ENCODE results near the gene NUFIP2.
A peak's percentile ranks its signal among the peaks of the same experiment; 100 is the strongest.
"Not testable (repeated sequence)": the region's sequence is repeated elsewhere in the genome, so short reads cannot be mapped to it uniquely, and the experiment has no call there.

Gene NUFIP2, protein sequence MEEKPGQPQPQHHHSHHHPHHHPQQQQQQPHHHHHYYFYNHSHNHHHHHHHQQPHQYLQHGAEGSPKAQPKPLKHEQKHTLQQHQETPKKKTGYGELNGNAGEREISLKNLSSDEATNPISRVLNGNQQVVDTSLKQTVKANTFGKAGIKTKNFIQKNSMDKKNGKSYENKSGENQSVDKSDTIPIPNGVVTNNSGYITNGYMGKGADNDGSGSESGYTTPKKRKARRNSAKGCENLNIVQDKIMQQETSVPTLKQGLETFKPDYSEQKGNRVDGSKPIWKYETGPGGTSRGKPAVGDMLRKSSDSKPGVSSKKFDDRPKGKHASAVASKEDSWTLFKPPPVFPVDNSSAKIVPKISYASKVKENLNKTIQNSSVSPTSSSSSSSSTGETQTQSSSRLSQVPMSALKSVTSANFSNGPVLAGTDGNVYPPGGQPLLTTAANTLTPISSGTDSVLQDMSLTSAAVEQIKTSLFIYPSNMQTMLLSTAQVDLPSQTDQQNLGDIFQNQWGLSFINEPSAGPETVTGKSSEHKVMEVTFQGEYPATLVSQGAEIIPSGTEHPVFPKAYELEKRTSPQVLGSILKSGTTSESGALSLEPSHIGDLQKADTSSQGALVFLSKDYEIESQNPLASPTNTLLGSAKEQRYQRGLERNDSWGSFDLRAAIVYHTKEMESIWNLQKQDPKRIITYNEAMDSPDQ

DNA sequence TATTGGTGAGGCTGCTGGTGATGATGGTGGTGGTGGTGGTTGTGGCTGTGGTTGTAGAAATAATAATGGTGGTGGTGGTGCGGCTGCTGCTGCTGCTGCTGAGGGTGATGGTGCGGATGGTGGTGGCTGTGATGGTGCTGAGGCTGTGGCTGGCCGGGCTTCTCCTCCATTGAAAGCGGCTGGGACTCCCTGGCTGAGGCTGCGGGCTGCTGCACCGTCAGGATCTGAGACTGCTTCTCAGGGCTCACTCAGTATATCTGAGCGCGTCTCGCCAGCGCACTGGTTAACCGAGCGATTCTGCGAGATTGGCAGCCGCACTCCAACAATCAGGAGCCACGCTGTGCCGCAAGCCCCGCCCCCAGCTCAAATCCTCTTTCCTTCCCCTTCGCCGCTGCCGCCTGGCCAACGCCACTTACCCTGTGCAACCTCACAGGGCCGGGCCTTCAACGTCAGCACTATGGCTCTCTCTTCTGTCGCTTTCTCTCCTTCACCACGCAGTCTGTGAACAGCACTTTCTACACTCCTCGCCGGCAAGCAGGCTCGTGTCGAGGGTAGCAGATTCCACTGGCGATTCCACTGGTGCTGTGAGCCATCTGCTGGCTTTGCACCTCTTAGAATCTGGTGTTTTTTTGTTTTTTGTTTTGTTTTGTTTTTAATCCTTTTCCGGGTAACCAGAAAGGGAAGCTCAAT lies at the start of gene NUFIP2:
TSS of gene NUFIP2 (minus strand) at position 259 of the 690 bp plus-strand sequence. CDS start at position 170, 89 bp downstream.
- DNase-seq (ENCODE audit: low read depth): peak; percentile 99

DNA sequence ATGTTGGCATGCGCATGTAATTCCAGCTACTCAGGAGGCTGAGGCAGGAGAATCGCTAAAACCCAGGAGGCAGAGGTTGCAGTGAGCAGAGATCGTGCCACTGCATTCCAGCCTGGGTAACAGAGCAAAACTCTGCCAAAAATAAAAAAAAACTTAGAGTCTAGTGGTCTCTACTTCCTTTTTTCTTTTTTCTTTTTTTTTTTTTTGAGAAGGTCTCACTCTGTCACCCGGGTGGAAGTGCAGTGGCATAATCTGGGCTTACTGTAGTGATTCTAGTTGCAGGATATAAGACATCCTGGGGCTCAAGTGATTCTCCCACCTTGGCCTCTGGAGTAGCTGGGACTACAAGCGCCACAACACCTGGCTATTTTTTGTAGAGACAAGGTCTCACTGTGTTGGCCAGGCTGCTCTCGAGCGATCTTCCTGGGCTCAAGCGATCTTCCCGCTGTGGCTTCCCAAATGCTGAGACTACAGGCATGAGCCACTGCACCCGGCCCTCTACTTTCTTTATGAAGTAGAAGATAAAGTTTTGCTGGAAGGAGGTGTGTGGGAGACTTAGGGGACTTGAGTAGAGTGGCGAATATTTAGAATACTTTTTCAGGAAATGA lies 48.3 kb upstream of the NUFIP2 start:
- DNase-seq (ENCODE audit: low read depth): no peak

DNA sequence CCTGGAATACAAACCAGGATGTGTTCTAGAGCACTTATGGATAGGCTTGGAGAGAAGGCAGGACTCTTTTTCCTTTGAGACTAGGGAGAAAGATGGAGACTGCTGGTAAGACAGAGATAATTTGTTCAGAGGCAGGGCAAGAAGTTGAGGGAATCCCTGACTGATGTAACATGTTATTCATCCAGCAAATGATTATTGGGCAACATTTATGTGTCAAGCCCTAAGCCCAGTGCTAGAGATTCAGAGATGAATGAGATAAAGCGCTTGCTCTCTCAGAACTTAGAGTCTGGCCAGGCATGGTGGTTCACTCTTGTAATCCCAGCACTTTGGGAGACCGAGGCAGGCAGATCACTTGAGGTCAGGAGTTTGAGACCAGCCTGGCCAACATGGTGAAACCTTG lies 47.8 kb upstream of the NUFIP2 start:
- DNase-seq (ENCODE audit: low read depth): peak; percentile 68

DNA sequence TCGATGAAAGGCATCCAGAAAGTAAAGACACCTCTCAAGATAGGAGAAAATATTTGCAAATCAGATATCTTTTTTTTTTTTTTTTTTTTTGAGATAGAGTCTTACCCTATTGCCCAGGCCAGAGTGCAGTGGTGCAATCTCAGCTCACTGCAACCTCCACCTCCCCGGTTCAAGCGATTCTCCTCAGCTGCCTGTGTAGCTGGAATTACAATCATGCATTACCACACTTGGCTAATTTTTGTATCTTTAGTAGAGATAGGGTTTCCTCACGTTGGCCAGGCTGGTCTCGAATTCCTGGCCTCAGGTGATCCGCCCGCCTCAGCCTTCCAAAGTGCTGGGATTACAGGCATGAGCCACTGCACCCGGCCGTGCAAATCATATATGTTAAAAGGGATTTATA lies 45.1 kb upstream of the NUFIP2 start:
- DNase-seq (ENCODE audit: low read depth): not testable (repeated sequence)

DNA sequence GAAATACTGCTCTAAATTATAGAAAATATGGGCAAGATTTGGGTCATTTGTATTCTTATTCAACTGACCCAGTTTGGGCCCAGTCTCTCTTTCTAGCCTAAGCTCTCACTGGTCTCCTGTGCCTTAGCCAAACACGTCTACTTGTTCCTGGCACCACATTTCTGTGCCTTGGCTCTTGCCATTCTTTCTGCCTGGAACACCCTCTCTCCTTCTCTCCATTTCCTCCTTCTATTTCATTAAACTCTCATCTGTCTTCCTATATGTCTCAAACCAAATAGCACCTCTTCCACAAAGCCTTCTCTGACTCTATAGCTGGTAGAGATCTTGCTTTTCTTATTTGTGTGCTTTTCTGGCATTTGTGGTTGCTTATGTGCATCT lies 37.7 kb upstream of the NUFIP2 start:
- DNase-seq (ENCODE audit: low read depth): no peak

DNA sequence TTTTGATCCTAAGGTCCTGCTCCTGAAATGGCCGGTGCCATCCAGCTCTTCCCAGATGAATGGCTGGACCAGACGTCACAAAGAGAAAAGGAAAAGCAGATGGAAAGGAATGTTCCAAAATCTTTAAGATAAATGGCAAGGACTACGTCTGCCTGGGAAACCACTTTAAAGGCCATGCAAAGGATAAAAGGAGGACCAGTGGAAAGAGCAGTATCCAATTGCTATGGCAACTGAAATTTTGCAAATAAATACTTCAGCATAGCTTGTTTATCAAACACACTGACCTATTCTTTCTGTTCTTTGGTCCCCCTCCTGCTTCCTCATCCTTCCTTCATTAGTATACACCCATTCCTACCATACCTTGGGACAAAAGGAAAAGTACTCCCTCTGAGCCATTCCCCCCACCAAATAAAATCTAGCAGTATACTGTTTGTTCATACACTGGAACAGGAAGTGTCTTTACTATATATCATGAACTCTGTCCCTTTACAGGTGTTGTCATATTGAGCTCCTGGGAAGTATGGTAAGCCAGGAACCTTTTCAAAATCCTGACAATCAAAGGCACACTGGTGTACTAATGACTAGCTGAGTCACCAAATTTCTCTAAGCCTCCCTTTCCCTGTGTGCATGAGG lies 37.2 kb upstream of the NUFIP2 start:
- no peak for DNase-seq (ENCODE audit: low read depth)

DNA sequence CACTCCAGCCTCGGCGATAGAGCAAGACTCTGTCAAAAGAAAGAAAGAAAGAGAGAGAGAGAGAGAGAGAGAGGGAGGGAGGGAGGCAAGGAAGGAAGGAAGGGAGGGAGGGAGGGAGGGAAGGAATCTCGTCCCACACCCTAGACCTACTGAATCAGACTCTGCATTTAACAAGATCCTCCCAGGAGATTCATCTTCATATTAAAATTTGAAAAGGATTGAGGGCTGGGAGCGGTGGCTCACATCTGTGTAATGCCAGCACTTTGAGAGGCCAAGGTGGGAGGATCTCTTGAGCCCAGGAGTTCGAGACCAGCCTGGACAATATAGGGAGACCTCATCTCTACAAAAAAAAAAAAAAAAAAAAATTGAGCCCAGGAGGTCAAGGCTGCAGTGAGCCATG lies 33.5 kb upstream of the NUFIP2 start:
- no peak for DNase-seq (ENCODE audit: low read depth)

DNA sequence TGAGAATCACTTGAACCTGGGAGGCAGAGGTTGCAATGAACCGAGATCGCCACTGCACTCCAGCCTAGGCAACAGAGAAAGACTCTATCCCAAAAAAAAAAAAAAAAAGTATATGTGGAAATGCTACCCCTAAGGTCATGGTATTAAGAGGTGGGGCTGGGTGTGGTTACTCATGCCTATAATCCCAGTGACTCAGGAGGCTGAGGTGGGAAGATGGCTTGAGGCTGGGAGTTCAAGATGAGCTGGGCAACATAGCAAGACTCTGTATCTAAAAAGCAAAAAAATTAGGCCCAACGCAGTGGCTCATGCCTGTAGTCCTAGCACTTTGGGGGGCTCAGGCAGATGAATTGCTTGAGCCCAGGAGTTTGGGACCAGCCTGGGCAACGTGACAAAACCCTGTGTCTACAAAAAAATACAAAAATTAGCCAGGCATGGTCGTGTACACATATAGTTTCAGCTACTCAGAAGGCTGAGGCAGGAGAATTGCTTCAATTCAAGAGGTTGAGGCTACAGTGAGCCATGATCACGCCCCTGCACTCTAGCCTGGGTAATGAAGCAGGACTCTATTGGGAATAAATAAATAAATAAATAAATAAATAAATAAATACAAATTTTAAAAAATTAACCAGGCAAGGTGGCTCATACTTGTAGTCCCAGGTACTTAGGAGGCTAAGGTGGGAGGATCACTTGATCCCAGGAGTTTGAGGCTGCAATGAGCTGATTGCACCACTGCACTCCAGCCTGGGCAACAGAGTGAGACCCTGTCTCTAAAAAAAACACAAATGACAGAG lies 32.3 kb upstream of the NUFIP2 start:
- DNase-seq (ENCODE audit: low read depth): no peak

DNA sequence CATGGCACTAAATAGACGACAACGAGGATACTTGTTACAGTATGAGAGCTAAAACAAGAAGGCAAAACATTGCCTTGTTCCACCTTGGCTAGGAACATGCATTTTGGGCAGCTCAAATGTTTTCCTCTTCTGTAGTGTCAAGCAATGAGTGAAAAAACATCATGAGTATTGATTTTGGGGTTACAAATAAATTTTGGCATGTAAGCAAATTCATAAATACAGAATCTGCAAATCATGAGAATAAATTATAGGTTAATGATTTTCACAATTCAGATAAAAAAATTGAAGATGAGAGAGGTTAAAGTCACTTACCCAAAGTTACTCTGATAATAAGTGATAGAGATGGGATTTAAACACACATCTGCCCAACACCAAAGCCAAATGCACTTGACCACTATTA lies 28.4 kb upstream of the NUFIP2 start:
- no peak for DNase-seq (ENCODE audit: low read depth)

DNA sequence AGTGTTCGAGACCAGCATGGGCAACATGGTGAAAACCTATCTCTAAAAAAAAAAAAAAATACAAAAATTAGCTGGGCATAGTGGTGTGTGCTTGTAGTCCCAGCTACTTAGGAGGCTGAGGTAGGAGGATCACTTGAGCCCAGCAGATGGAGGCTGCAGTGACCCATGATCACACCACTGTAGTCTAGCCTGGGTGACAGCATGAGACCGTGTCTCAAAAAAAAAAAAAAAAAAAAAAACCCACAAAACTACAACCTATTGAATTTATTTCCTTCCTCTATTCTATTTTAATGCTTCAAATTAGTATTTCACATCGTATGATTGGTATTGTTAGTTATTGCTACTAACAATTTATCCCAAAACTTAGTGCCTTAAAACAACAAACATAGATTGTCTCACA lies 9.4 kb upstream of the NUFIP2 start:
- no peak for DNase-seq (ENCODE audit: low read depth)

DNA sequence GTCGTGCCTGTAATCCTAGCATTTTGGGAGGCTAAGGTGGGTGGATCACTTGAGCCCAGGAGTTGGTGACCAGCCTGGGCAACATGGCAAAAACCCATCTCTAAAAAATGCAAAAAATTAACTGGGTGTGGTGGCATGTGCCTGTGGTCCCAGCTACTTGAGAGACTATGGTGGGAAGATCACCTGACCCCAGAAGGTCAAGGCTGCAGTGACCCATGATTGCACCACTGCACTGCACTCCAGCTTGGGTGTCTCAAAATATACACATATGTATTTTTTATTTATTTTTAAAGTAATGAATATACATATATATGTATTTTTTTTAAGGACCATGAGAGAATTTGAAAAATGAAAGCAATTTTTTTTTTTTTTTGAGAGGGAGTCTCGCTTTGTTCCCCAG lies 5.1 kb upstream of the NUFIP2 start:
- no peak for DNase-seq (ENCODE audit: low read depth)

DNA sequence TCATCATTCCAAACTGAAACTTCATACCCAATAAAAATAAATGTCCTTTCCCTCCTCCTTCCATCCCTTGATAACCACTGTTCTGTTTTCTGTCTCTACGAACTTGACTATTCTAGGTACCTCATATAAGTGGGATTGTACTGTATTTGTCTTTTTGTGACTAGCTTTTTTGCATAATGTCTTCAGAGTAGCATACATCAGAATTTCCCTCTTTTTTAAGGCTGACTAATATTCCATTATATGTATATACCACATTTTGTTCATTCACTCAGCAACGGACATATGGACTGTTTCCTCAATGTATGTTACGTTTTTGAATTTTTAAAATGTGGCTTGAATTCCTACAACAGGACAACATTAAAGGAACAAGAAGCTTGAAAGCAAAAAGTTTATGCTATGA lies 1.5 kb upstream of the NUFIP2 start:
- no peak for DNase-seq (ENCODE audit: low read depth)

DNA sequence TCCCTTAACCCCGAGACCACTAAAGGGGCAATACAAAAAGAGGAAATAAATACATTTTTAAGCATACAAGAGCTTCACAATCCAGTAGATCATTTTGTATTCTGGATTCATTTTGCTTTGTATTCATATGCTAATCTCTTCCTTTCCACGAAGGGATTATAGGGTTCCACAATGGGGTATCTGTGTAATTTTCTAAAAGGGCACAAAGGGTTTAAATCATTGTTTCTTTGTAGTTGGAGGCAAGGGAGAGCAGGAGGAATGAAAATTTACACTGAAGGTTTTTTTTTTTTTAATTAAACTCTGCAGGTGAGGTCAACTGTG lies 592 bp upstream of the NUFIP2 start:
- DNase-seq (ENCODE audit: low read depth): no peak

DNA sequence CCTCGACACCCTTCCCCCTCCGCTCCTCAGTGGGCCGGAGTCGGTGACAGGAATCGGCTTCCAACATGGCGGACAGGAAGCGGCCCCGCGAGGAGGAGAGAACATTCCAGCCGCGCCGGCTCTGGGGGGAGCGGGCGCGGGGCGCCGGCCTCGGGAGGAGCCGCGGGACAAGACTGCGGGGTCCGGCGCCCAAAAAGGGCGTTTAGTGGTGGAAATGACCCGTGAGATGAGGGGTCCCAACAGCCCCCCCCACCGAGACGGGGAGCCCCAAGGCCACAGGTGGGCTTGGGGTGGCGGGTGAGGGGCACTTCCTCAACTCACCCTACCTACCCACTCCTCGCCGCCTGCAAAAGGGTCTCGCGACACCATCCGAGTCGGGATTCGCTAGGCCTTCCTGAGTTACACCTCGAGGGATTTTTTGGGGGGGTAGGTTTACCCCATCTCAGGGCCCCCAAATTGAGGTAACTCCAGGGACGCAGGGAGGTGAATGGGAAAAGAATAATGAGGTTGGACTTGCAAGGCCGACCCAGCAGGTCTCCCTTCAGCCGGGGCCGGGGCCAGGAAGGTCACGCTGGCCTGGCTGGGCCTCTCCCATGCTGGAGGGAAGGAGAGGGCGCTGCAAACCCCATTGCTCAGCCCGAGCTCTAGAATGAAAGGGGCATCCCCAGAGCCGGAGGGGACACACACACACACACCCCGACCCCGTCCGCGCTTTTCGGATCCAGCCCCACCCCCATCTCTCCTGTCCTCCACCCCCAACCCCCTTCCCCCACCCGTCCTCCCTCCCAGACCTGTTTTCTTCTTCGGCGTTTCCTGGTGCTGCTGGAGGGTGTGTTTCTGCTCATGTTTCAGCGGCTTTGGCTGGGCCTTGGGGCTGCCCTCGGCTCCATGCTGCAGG lies 707 bp downstream of the NUFIP2 start:
- peak; percentile 72 for DNase-seq (ENCODE audit: low read depth)

DNA sequence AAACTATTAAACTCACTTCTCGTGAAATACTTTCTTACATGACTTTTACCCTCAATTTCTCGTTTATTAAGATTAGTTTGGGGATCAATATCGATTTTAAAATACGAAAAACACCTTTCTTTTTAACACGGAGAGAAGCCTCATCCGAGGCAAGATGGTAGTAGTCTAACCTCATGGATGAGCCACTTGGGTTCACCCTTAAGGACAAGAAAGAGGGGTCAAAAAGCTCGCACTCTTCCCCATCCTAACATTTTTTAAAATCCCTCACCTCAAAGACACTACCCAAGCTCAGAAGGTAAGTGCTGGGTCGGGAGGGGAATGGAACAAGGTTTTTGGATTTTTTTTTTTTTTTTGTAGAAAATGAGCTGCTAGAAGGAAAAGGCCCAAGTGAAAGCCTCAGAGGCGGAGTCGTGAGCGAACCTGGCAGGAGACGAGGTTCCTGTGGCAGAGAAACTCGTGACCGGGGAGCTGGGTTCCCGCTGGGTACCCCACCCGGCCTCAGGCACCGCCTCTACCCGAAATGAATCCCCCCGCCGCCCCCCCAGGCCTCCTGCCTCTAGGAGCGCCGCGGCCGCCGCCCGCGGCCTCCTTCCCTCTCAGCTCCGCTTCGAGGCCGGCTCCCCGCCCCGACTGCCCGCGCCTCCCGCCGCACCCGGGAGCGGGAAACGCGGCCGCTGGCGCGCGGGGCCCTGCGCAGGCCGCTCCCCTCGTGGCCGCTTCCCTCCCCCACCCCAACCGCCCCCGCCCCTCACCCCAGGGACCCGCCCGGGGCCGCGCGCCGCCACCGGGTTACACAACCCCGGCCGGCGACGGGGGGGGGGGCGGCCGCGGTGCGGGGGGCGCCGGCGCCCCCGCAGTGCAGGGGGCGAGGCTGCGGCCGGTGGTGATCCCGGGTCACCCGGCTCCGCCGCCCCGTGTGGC lies 1.6 kb downstream of the NUFIP2 start:
- DNase-seq (ENCODE audit: low read depth): peak; percentile 41

DNA sequence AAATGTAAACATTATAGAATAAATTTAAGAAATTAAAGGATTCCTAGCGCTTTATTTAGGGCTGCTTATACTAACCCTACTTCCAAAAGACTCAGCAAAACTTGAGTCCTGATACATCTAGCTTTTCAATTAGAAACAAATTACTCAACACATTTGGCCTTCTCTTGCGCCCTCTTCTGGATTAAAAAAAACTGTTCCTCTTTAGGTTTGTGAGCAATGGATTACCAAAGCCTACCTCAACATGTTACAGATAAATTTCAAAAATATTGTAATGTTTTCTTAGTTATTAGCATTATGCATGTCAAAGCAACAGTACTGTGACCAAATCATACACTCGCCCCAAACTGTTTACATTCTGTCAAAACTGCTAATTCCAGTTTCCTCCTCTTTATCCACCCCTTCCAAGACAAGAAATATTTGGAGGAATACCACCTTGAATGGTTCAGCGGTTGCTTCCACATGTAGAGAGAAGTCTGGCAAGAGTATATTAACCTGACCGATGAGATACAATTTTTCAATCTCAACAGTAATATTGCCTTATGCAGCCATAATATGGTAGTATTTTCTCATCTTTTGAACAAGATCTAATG lies 2.7 kb downstream of the NUFIP2 start:
- peak; percentile 76 for DNase-seq (ENCODE audit: low read depth)

DNA sequence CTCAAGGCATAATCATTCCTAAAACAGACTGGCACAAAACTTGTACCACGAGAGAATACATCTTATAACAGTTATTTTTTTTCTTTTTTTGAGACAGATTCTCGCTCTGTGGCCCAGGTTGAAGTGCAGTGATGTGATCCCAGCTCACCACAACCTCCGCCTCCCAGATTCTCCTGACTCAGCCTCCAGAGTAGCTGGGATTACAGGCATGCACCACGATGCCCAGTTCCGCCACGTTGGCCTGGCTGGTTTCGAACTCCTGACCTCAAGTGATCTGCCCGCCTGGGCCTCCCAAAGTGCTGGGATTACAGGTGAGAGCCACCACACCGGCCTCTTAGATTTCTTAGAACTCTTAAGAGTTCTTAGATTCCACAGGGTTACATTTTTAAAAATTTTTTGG lies 4.1 kb downstream of the NUFIP2 start:
- no peak for DNase-seq (ENCODE audit: low read depth)

DNA sequence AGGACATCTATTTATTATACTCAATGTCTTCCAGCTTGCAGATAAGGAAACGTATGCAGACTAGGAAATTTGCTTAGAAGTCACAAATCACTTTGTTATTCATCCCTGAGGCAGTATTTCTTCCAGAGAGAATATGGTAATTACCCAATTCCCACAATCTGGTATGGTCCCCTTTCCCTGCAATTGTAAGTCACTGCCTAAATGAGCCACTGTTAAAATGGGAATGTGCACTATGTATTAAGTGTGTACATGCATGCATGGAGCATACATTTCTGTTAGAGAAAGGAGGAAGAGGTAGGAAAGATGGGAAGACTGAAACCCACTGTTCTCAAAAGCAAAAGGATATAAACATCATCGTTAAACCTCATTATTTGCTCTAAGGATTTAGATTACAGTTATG lies 10.0 kb downstream of the NUFIP2 start:
- DNase-seq (ENCODE audit: low read depth): peak; percentile 9

DNA sequence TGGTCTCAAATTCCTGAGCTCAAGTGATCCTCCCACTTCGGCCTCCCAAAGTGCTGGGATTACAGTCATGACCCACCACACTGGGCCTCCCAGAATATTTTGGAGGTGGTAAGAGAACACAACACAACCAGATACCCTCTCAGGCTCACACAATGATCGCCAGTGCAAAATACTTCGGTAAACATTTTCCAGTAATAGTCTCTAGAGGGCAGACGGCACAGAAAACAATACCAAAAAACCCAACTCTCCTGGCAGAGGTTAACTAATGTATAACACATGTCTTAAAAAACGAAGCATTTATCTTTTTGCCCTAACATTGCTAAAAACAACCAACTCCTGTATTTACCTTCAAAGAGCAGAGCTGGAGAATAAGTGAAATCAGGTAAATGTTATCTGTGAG lies 10.5 kb downstream of the NUFIP2 start:
- DNase-seq (ENCODE audit: low read depth): peak; percentile 27
